ENCODE results near the gene FNDC3B. TPM values are rescaled to one million over a fixed set of nuclear protein-coding genes. Genes with fewer than 3 reads are reported as not detected.

The FNDC3B gene
- total RNA-seq, 1 donor from 2014 or later, result 19.3 TPM

DNA sequence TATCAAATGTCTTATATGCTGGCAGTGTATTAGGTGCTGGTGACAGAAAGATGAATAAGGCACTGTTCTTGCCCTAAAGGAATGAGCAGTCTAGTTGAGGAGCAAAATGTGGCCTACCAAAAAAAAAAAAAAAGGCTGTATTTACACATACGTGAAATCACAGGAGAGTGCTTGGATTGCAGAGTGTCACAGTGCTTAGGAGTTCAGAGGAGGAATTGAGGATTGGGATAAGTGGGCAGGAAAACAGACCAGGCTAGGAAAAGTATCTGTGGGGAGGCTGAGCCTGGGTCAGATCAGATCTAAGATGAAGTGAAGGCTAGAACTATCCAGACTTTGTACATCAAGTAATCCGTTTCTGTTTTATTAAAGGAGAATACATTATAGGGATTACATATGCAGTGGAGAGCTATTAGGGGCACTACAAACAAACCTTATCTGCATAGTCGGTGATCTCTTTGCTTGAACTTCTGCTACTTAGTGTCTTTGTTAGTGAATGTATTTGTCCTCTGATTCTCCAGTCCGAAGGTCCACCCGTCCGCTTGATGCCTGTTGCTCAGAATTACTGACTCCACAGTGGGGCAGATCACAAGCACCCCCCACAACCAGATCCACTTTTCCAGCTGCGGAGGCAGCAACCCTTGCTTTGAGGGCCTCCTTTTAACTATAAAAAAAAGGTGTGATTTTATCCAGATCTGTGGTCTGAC lies 80.0 kb downstream of the FNDC3B start:
- no peak for DNase-seq

DNA sequence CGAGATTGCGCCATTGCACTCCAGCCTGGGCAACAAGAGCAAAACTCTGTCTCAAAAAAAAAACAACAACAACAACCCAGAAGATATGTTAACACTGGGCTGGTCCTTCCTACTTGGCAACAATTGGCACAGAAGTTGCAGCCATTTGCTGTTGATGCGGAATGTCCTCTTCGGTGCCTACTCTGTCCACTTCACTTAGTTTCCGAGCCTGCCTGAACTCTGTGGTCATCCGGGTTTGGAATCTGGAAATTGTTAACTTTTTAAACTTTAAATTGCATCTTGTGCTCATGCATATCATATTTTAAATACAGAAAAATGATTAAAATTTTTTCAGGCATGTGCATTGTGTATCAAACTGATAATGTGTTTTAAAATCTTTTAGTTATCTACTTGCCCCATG lies 81.5 kb downstream of the FNDC3B start:
- DNase-seq, result no peak

DNA sequence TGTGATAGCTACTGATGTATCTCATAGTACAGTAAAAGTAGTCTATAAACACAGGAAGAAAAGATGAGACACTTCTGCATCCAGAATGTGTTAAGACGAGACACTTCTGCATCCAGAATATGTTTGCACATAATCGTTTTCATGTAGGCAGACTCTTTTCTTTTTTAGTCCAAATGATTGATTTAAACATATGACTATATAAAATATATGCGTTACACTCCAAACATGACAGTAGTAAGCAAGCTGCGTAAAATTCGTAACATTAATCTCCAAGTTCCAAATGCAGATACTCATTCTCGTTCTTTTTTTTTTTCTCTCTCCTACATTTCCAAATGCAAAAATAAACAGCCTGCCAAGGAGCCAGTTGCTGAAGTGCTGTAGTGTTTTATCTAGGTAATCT lies 82.6 kb downstream of the FNDC3B start:
- no peak for DNase-seq

DNA sequence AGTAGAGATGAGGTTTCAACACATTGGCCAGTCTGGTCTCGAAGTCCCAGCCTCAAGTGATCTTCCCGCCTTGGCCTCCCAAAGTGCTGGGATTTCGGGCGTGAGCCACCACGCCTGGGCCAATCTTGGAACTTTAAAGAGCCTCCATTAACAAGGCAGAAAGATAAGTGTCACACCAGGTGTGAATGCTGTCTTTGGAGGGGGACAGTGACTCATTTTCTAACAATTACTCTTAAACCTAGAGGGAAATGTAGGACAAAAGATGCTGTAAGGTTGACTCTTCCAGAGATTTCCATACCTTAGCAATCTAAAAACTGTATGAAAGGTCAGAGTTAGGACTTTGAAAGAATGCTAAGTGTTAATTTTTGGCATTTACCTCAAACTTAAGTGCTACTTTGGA lies 84.9 kb downstream of the FNDC3B start:
- DNase-seq, result no peak

DNA sequence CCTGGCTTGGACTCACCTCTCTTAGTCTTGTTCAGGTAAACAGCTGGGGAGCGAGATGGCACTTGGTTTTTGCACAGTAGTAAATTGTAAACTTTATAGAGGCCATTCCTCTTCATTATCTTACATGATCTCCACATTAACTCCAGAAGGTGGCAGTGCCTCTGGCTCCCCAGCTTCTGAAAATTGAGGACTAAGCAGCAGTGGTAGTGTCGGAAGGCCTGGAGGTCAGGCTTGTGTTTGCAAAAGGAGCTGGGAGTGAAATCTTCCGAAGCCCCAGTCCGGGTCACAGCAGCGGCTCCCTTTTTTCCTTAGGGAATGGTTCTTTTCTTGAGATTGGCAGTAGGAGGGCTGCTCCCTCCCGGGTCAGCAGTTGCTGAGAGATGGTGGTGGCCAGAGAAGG lies 85.7 kb downstream of the FNDC3B start:
- DNase-seq, result no peak

DNA sequence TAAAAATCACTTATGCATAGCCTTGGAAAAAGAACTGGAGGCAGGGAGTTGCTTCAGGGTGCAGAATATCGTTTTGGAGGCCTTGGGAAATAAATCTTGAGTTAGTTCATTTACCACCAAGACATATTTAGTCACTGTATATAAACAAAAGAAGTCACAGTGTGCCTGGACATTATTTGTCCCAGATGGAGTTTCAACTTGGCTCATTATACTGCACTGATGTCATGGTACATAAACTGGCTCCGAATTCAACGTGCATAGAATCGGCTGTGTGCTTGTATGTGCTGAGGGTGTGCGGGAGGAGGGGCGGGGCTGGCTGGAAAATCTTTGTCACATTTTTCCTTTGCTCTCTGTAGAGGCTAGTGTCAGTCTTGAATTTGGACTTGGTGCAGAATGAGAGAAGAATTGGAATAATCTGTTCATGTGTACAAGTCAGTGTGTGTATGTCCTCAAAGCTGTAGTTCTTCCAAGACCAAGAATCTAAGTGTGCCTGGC lies 86.6 kb downstream of the FNDC3B start:
- DNase-seq, result no peak

DNA sequence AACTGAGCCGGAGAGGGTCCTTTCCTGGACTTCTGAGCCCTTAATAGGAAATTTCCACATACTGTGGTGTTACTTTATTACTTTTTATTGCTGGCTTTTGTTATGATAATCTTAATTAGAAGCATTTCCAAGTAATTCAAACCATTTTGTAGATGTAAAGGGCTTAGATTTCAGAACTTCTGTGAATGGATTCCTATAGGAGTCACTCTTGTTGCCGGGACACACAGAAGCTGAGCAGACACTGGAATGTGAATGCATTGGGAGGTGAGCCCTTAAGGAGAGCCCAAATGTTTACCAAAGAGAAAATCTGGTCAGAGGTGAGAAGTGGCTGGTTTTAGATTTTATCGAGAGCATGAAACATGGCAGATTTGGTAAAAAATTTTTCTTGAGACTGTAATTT lies 87.4 kb downstream of the FNDC3B start:
- no peak for DNase-seq

DNA sequence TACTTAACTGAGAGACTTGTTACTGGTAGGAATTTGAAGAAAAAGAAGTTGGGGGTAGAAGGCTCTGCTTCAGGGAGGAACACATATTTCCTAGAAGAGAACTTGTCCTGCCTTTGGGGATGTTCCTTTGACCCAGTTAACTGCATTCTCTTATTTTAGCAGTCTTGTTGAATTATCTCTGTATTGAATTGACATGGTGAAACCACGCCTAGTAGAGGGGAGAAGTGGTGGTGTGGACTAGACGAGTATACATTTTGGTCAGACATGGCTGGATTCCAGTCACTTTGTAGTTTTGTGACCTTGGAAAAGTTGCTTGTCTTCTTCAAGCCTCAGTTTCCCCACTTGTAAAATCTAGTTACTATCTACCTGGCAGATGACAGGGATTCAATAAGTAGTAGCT lies 87.8 kb downstream of the FNDC3B start:
- no peak for DNase-seq

DNA sequence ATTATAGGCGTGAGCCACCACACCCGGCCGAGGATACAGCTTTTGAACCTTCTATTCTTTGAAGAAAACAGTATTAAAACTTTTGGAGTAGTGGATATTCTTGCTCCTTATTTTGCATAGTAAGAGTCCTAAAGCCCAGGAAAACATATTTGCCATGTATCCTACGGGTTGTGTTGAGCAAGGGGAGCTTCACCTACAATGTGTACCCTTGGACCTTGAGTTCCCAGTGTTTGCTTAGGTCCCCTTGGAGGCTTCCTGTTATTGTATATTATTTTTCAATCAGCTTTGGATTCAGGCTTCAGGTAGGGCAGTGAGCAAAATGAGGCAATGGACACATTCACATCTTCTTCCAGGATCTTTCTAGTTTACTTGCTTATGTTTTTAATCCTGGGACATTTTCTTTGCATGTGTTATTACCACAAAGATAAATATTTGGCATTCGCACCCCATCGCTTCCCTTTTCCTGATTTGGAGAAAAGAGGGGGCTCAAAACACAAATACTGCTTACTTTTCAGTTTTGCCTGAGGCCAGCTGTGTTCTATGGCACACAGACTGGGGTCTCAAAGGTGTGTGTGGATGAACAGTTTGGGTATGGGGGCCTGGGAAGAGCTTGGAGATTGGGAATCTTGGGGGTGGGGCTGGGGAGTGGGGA lies 88.7 kb downstream of the FNDC3B start:
- DNase-seq, result no peak

DNA sequence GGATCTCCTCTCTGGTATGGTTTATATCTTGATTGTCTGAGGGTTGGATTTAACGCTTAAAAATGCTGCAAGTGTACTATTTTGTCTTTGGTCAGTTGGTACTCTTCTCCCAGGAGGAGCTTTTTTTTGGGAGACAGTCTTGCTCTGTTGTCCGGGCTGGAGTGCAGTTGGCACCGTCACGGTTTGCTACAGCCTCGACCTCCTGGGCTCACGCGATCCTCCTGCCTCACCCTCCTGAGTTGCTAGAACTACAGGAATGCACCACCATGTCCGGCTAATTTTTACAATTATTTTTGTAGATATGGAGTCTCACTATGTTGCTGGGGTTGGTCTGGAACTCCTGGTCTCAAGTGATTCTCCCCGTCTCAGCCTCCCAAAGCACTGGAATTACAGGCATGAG lies 89.5 kb downstream of the FNDC3B start:
- DNase-seq, result no peak

DNA sequence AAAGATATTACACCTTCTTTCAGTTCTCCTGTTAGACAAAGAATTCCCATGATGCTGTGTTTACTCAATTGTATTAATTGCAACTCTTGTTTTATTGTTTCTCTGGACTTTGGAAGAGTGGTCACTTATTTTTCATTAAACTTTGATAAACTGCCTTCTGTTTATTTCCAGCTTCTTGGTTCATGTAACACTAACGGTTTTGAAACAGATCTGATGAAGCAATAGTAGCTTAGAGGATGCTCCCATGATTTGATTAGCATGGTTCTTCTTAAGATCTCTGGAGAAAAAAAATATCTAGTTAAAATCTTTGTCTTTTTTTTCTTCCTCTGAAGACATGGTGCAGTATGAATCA lies 90.1 kb downstream of the FNDC3B start:
- no peak for DNase-seq

DNA sequence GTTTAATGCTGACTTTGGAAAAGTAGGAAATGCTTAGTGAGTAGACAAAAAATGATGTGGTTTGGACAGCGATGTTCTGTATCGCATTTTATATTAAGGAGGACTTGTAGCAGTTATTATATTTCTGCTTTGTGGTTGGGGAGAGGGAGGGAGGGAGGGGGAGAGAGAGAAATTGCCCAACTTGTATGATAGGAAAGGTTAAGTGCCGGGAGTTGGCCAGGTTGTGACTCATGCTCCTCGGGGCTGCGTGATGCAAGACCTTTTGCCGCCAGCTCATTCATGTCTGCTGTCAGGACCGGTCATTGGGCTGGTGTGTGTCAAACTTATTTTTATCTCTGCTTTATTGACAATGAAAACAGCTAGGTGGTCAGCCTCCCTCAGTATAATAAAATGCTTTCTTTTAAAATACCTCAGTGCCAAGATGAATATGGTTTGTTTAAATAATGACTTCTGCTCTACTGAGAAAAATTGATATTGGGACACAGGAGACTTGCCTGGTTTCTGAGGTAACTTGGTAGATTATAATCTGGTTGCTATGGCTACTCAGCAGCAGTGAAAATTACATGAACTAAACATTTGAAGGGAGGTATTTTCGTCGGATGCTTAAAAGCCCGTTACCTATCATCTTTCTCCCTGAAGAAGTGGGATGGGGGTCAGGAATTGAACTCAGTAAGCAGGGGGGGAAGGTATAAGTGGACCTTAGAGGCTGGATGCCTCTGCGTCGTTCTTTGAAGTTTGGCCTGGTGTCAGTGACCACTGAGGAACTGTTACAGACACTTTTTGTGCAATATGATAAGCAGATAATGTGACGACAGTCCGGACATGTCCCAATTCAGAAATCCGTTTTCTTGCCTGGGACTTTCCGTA lies 90.7 kb downstream of the FNDC3B start:
- no peak for DNase-seq

DNA sequence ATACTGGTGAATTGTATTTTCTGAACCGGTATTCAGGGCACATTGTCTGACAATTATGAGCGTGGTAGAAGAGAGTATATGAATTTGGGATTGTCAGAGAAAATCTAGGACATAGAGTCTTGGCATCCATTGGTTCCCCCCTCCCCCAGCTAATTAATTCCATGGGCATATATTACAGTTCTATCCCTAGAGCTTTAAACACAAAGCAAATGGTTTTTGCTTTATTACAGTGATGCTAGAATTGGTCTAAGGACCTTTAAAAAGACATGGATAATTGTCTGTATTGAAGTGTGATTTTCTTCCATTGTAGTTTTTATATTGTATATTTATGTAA lies 91.3 kb downstream of the FNDC3B start:
- no peak for DNase-seq

DNA sequence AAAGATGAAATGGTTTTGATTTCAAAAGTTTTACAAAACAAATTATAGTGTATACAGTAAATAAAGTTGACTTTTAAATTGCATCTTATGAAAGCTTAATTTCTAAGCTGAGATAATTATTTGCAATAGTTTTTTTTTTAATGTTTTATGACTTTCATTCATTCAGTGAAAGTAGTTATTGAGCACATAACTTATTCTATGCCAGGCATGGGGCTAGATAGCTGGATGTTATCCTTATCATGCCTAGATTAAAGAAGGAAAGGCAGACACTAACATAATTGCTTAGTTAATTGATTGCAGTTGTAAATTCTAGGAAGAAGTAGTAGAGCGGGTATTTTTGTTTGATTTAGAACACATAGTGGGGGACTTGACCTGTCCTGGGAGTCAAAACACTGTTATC lies 92.4 kb downstream of the FNDC3B start:
- no peak for DNase-seq

DNA sequence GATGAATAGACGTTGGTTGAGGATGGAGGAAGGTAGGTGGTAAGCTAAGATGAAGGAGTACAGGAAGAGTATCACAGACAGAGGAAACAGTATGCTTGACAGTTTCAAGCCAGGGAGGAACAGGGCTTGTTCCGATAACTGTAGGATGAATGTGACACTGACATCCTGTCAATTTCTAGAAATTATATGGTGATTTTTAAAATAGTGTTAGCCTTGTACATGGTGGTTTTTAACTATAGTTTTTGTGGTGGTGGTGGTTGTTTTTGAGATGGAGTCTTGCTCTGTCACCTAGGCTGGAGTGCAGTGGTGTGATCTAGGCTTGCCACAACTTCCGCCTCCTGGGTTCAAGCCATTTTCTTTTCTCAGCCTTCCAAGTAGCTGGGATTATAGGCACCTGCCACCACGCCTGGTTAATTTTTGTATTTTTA lies 92.8 kb downstream of the FNDC3B start:
- no peak for DNase-seq

DNA sequence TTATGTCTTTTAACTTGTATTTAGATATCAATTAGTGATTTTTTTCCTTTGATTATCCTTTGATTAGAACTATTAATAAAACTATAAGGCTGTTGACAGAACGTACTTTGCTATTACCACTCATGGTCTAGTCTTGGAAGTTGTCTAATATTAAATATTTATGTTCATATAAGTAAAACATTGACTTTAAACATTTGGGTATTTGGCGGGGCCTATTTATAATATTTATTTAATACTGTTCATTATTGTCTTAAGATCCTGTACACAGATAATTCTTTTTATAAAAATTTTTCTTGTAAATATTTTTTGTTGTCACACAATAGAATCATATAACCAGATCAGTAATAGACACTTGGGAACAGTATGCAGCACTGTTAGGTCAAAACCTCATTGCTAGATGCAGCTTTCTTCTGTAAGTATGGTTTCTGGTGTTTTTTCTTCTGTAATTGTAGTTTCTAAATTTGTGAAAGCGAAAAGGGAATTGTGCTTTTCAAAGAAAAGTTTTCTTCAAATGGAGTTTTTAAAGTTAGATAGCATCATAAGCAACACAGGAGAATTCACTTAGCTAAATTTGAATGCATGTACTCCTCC lies 93.4 kb downstream of the FNDC3B start:
- no peak for DNase-seq

DNA sequence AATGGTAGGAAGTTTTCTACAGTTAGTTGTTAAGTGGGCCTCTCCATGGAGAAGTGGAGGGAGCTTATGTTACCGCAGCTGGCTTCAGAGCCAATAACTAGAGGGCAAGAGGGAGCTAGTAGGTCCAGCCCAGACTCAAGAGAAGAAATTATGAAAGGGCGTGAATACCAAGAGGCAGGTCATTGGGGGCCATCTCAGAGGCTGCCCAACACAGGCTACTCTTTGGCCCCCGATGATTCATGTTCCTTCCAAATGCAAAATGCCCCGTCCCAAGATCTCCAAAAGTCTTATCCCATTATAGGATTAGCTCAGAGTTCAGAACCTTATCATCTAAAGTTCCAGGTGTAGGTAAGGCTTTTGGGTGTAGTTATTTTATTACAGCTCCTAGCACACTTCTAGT lies 94.5 kb downstream of the FNDC3B start:
- no peak for DNase-seq

DNA sequence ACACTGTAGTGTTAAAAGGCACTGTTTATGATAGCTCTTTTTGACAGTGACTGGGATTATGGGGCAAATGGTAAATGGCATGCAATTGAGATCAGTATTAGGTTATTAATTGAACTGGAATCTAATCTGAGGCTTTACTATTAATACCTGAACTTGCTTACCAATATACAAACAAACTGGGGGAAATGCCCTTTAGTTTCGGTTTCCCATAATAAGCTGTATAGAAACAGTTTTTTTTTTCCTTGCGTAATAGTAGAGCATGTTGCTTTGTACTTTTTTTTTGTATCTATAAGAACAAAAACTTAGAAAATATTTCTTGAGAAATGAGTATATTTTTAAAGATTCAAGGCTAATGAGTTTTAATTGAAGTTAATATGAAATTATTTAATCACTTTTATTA lies 95.0 kb downstream of the FNDC3B start:
- DNase-seq, result no peak

DNA sequence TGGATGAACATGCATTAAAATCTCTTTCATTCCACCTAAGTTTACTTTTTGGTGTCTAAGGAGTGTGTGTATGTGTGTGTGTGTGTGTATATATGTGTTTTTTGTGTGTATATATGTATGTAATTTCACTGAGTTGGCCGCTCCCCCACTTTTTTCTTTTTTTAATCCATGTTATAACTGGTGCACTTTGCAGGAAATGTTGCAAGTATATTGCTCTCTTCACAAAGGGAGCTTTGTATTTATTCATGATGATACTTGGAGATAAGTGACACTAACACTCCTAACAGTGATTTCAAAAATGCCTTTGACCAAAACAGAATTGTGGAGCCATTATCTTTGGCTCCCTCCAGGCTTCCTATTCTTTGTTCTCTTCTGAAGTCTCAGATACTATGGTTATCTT lies 95.8 kb downstream of the FNDC3B start:
- no peak for DNase-seq

DNA sequence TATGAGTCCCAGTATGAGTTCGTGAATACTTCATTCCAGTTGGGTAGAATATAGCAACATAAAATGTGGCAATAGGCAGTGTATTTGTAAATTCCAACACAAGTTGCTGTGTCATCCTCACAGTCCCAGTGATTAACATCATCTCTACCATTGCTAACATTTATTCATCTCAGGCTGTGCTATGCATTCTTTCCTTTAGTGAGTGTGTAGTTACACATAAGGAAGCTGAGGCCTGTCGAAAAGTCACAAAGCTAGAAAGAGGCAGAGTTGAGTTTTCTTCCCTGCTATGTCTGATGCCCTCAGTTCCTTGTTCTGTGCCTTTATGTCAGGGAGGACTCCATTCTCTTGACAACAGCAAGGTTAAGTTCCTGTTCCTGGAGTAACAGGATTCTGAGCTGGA lies 96.4 kb downstream of the FNDC3B start:
- no peak for DNase-seq

DNA sequence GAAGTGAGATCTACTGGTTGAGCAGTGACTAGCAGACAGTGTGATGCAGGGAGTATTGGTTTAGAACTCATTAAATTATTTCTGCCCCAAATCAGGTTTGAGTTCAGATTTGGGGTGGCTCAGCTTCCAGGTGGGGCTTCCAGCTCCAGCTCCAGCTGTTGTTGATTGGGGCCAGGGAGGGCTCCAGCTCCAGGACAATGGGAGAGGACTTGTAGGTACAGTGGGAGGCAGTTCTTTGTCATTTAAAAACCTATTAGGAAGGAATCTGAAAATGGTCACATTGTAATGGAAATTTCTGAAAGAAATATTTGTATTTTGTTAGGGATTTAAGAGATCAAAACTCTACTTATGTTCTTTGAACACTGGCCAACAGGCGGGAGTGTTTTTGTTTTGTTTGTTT lies 97.0 kb downstream of the FNDC3B start:
- no peak for DNase-seq

DNA sequence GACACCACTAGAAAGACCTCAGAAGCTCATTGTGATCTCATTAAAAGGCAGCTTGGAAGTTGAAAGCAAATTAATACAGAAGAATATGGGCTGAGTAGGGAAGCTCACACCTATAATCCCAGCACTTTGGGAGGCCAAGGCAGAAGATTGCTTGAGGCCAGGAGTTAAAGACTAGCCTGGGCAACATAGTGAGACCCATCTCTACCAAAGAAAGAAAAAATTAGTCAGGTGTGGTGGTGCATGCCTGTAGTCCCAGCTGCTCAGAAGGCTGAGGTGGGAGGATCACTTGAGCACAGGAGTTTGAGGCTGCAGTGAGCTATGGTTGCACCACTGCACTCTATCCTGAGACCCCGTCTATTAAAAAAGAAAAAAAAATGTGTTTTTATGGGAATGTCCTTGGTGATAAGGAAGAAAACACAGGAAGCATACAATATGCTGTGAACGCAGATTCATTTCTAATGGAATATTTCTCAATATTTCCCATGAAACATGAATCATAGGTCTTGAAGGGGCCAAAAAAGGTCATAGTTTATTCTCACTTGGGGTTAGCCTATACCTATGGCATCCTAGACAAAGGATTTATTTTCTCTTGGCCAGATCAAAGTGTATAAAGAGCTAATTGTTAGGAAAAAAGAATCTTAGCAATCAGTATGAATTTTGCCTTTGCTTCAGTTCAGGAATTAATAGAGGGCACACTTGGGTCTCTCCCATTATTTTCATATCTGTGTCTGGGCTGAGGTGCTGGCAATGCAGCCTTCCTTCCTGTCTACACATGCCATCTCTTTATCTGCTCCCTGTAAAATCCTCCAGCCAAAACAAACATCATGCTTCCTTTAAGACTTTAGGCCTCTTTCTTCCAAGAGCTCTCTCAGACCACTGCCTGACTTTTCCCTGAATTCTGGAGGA lies 98.2 kb downstream of the FNDC3B start:
- no peak for DNase-seq
